Glutamatergic neuron (in vitro differentiated cells): ENCODE measurements around the gene MAPK6. TPM values are rescaled to one million over a fixed set of nuclear protein-coding genes. Genes with fewer than 3 reads are reported as not detected.

Experiments
- DNase-seq: peaks from one replicate; pipeline ENCODE4 v3.0.0; 2022
- H3K27ac Mint-ChIP-seq: one replicate; pipeline ENCODE4 v1.8.0; 2020; ENCODE audit warnings: mild to moderate bottlenecking, mixed read lengths, inconsistent platforms; ENCODE audit not compliant: unreplicated experiment
- H3K27me3 Mint-ChIP-seq: one replicate; pipeline ENCODE4 v1.8.0; 2020; ENCODE audit warnings: mild to moderate bottlenecking, moderate library complexity, mixed read lengths, inconsistent platforms; ENCODE audit not compliant: unreplicated experiment
- H3K36me3 Mint-ChIP-seq: one replicate; pipeline ENCODE4 v1.8.0; 2020; ENCODE audit warnings: mild to moderate bottlenecking, mixed read lengths, inconsistent platforms; ENCODE audit not compliant: unreplicated experiment
- H3K4me1 Mint-ChIP-seq: one replicate; pipeline ENCODE4 v1.8.0; 2020; ENCODE audit warnings: mild to moderate bottlenecking, low read depth, mixed read lengths, inconsistent platforms; ENCODE audit not compliant: unreplicated experiment
- H3K4me3 Mint-ChIP-seq: one replicate; pipeline ENCODE4 v1.8.0; 2020; ENCODE audit warnings: mild to moderate bottlenecking, mixed read lengths, inconsistent platforms; ENCODE audit not compliant: unreplicated experiment
- H3K9me3 Mint-ChIP-seq: one replicate; pipeline ENCODE4 v1.8.0; 2020; ENCODE audit warnings: mild to moderate bottlenecking, moderate library complexity, mixed read lengths, inconsistent platforms; ENCODE audit not compliant: unreplicated experiment
- CTCF ChIP-seq: fragments of 200-600 bp; sonication (generic); IDR thresholded peaks from one replicate; pipeline ENCODE4 v1.5.0; 2021; ENCODE audit not compliant: partially characterized antibody, unreplicated experiment
- total RNA-seq: library from RNA; stranded (reverse); fragmentation: NEBNext Ultra II Directional; extraction: Animal tissue kit (Norgen Biotek cat#: 25700); gene quantifications from one replicate; pipeline ENCODE4 v1.2.1, GENCODE V29; 2021; ENCODE audit not compliant: unreplicated experiment

Gene MAPK6
- total RNA-seq, 1 donor from 2014 or later: 109 TPM

GRCh38 chr15:52021128-52021671 is 2.2 kb downstream of the MAPK6 start:
- H3K4me3 Mint-ChIP-seq: peak overlapping the region; percentile 90
- H3K27ac Mint-ChIP-seq: no peak overlapping the region
- peaks cover 5% of the 10 kb centered on the region for H3K4me1 Mint-ChIP-seq
- DNase-seq: no peak
- peaks cover 15% of the 10 kb centered on the region for H3K27me3 Mint-ChIP-seq
- peaks cover 11% of the 10 kb centered on the region for H3K9me3 Mint-ChIP-seq
- H3K36me3 Mint-ChIP-seq: peaks cover 4% of the 10 kb centered on the region
- TF ChIP-seq CTCF: no peak

DNA sequence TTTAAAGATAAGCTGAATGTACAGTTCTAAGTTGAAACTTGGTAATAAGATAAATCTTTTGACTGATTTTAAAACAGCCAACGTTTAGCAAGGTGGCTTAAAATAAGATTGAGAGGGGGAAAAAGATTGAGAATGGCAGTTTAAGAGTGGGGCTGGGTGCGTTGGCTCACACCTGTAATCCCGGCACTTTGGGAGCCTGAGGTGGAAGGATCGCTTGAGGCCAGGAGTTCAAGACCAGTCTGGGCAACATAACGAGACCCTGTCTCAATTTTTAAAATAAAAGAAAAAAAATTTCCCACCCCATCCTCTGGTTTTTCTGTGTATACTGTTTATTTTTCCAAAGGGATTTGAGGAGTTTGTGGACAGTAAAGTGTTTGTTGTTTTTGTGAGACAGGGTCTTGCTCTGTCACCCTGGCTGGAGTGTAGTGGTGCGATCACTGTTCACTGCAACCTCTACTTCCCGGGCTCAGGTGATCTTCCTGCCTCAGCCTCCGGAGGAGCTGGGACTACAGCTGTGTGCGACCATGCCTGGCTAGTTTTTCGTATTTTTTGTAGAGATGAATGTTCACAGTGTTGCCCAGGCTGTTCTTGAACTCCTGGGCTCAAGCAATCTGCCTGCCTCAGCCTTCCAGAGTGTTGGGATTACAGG is 3.0 kb downstream of the MAPK6 start:
- no peak for TF ChIP-seq CTCF

GRCh38 chr15:52023169-52023922 is 4.3 kb downstream of the MAPK6 start:
- peaks cover 4% of the 10 kb centered on the region for H3K36me3 Mint-ChIP-seq
- DNase-seq: no peak
- H3K4me1 Mint-ChIP-seq: peaks cover 5% of the 10 kb centered on the region
- H3K4me3 Mint-ChIP-seq: no peak overlapping the region
- H3K27me3 Mint-ChIP-seq: peaks cover 12% of the 10 kb centered on the region
- H3K9me3 Mint-ChIP-seq: peaks cover 9% of the 10 kb centered on the region
- peak overlapping the region; percentile 59 for H3K27ac Mint-ChIP-seq
- TF ChIP-seq CTCF: no peak

More for the DNA sequence above, 3.0 kb downstream of the MAPK6 start:
- Mint-ChIP-seq H3K4me1 (peaks cover 5% of the 10 kb centered on the region), H3K36me3 (peaks cover 4% of the 10 kb centered on the region), H3K4me3 (peak overlapping the region; percentile 14), H3K27ac (no peak overlapping the region), H3K27me3 (peaks cover 15% of the 10 kb centered on the region), H3K9me3 (peaks cover 11% of the 10 kb centered on the region)
- DNase-seq: no peak

- Mint-ChIP-seq H3K9me3 (no peaks in the 10 kb centered on the region), H3K27ac (no peak overlapping the region), H3K4me1 (peaks cover 2% of the 10 kb centered on the region), H3K36me3 (peaks cover 2% of the 10 kb centered on the region), H3K27me3 (no peaks in the 10 kb centered on the region), H3K4me3 (no peak overlapping the region)
- no peak for DNase-seq
- TF ChIP-seq CTCF: no peak
Measured at GRCh38 chr15:52028431-52029093, 9.5 kb downstream of the MAPK6 start.
